Mucosa of stomach (tissue), 1 donor: ENCODE results near the gene PRUNE2.

Source experiments
- H3K27me3 ChIP-seq: one replicate; pipeline ENCODE4 v1.7.0; 2013; ENCODE audit warnings: mild to moderate bottlenecking, low read length; ENCODE audit not compliant: control insufficient read depth, insufficient read depth
- H3K36me3 ChIP-seq: one replicate; pipeline ENCODE4 v1.7.0; 2013; ENCODE audit warnings: low read length; ENCODE audit not compliant: control insufficient read depth, insufficient read depth
- H3K4me1 ChIP-seq: one replicate; pipeline ENCODE4 v1.7.0; 2013; ENCODE audit warnings: mild to moderate bottlenecking, low read length; ENCODE audit not compliant: control insufficient read depth, insufficient read depth
- H3K4me3 ChIP-seq: one replicate; pipeline ENCODE4 v1.7.0; 2013; ENCODE audit warnings: low read length
- H3K9ac ChIP-seq: one replicate; pipeline ENCODE4 v1.7.0; 2013; ENCODE audit warnings: mild to moderate bottlenecking, low read length, moderate library complexity
- H3K9me3 ChIP-seq: one replicate; pipeline ENCODE4 v1.7.0; 2013; ENCODE audit warnings: mild to moderate bottlenecking, low read length, moderate library complexity; ENCODE audit not compliant: control insufficient read depth
- donor health status: Pancreatic carcinoma.

PRUNE2 gene

GRCh38 chr9:76717176-76717575 lies 188.7 kb downstream of the PRUNE2 start:
- Histone ChIP-seq H3K36me3 (no peaks in the 10 kb centered on the region), H3K9ac (no peak overlapping the region), H3K4me1 (no peaks in the 10 kb centered on the region), H3K9me3 (no peaks in the 10 kb centered on the region), H3K27me3 (peaks cover 19% of the 10 kb centered on the region), H3K4me3 (no peak overlapping the region)

DNA sequence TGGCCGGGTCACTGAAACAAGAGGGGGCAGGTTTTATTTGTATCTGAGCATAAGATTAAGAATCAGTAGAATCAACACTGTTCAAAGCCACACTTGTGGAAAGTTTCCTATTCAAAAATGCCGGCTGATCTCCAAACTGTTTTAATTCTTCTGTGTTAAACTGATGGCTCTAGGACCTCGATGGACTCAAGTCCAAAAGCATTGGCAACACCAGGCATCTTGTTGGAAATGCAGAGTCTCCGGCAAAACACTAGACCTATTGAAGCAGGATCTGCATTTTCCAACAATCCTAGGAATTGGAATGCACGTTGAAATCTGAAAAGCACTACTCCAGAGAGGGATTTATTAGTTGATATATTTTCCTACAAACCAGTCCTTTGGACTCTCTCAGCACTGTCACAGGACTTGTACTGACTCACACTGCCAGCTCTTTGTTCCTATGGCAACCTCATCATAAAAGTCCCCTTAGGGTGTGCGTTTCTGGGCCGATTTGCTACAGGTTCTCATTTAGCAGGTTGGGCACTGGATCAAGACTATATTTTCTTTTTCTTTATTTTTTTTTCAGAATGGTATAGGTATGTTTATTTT lies 189.7 kb downstream of the PRUNE2 start:
- no peaks in the 10 kb centered on the region for H3K36me3 ChIP-seq
- H3K9ac ChIP-seq: no peak overlapping the region
- no peaks in the 10 kb centered on the region for H3K4me1 ChIP-seq
- no peaks in the 10 kb centered on the region for H3K9me3 ChIP-seq
- no peak overlapping the region for H3K4me3 ChIP-seq
- peaks cover 19% of the 10 kb centered on the region for H3K27me3 ChIP-seq

- Histone ChIP-seq H3K27me3 (peaks cover 17% of the 10 kb centered on the region), H3K9ac (no peak overlapping the region), H3K4me1 (no peaks in the 10 kb centered on the region), H3K9me3 (no peaks in the 10 kb centered on the region), H3K4me3 (no peak overlapping the region), H3K36me3 (no peaks in the 10 kb centered on the region)
These were observed 192.5 kb downstream of the PRUNE2 start for GRCh38 chr9:76713381-76713780.

GRCh38 chr9:76709020-76709419 lies 196.9 kb downstream of the PRUNE2 start:
- Histone ChIP-seq H3K9me3 (no peaks in the 10 kb centered on the region), H3K36me3 (no peaks in the 10 kb centered on the region), H3K4me1 (no peaks in the 10 kb centered on the region), H3K9ac (no peak overlapping the region), H3K4me3 (no peak overlapping the region), H3K27me3 (peaks cover 10% of the 10 kb centered on the region)

- Histone ChIP-seq H3K4me1 (no peaks in the 10 kb centered on the region), H3K9ac (no peak overlapping the region), H3K9me3 (no peaks in the 10 kb centered on the region), H3K27me3 (peaks cover 10% of the 10 kb centered on the region), H3K36me3 (no peaks in the 10 kb centered on the region), H3K4me3 (no peak overlapping the region)
These were observed 198.4 kb downstream of the PRUNE2 start for GRCh38 chr9:76707510-76707909.

DNA sequence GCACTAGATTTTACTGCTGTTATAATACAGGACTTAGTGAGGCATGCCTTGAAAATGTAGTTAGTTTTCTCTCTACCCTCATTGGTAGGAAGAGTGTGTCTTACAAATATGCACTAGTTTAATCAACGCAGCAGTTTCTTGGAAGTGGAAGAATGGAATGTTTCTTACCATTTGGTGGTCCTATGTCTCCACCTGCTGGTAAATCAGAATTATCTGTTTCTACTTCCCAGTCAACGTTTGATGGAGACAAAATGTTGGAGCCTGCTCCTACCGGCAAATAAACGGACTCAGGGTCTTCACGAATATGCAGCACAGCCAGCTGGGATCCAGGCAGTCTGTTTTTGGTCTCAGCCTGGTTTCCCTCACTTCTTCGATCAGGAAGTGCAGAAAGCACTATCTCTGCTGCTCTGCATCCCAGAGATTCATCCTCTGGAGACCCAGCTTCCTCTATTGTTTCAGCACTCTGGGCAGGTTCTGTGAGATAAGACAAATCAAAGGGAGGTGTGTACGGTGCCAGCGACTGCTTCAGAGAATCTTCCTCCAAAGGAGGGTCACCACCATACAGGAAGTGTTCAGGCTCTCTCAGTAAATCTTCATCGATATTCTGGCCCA lies 201.2 kb downstream of the PRUNE2 start:
- Histone ChIP-seq H3K9ac (no peak overlapping the region), H3K27me3 (peaks cover 10% of the 10 kb centered on the region), H3K4me3 (no peak overlapping the region), H3K36me3 (no peaks in the 10 kb centered on the region), H3K4me1 (no peaks in the 10 kb centered on the region), H3K9me3 (no peaks in the 10 kb centered on the region)

GRCh38 chr9:76703270-76703669 lies 202.6 kb downstream of the PRUNE2 start:
- Histone ChIP-seq H3K4me3 (no peak overlapping the region), H3K9ac (no peak overlapping the region), H3K36me3 (no peaks in the 10 kb centered on the region), H3K9me3 (no peaks in the 10 kb centered on the region), H3K4me1 (no peaks in the 10 kb centered on the region), H3K27me3 (peaks cover 6% of the 10 kb centered on the region)

GRCh38 chr9:76701441-76702039 lies 204.4 kb downstream of the PRUNE2 start:
- Histone ChIP-seq H3K9me3 (no peaks in the 10 kb centered on the region), H3K36me3 (no peaks in the 10 kb centered on the region), H3K9ac (no peak overlapping the region), H3K4me1 (peaks cover 9% of the 10 kb centered on the region), H3K27me3 (peaks cover 6% of the 10 kb centered on the region), H3K4me3 (no peak overlapping the region)

DNA sequence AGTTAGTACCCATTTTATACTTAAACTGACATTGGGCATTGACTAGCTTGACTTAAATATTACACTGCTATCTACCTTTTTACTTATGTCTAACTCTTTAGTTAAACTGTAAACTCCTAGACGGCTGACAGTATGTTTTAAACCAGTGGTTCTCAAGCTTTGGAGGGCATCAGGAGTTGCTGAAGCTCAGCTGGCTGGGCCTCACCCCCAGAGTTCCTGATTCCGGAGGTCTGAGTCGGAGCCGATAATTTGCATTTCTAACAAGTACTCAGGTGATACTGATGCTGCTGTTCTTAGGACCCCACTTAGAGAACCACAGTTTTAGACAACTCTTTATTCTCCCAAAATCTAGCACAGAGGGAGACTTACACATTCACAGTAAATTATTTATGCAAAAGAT lies 205.0 kb downstream of the PRUNE2 start:
- peaks cover 9% of the 10 kb centered on the region for H3K4me1 ChIP-seq
- peaks cover 6% of the 10 kb centered on the region for H3K27me3 ChIP-seq
- no peaks in the 10 kb centered on the region for H3K36me3 ChIP-seq
- no peaks in the 10 kb centered on the region for H3K9me3 ChIP-seq
- no peak overlapping the region for H3K4me3 ChIP-seq
- H3K9ac ChIP-seq: no peak overlapping the region

DNA sequence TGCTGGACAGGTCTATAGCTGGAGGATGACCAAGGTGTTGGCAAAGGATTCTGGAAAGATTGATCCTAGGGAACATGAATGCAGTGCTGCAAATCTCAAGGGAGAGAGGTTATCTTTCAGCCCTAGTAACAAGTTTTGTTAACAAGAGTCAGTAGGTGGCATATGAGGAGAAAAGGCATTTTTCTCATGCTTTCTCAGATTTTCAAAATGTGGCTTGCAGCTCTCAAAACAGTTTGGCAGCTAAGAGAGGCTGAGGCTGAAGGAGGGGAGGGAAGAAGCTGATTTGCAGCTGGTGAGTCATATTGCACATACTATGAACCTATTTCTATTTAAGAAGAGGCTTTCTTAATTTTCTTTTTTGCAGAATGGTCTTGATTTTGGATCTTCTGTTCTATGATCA lies 205.9 kb downstream of the PRUNE2 start:
- Histone ChIP-seq H3K9ac (no peak overlapping the region), H3K4me3 (no peak overlapping the region), H3K27me3 (peaks cover 4% of the 10 kb centered on the region), H3K4me1 (peaks cover 9% of the 10 kb centered on the region), H3K9me3 (no peaks in the 10 kb centered on the region), H3K36me3 (no peaks in the 10 kb centered on the region)

DNA sequence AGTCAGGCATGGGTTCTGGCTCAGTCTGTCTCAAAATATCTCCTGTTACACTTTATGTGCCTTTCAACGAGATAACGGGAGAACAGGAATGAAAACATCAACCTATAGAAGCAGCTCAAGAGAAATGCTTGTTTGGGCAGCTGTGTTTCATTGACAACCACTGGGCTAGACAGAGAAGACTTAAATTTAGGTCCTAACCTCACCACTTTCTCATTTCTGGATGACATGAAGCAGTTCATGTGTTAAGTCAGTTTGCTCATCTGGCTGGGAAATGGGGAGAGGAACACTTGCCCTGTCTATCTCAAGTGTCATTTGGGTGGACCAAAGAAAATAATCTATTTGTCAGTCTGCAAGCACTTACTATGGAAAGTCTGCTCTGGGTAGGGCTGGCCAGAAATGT lies 208.4 kb downstream of the PRUNE2 start:
- no peak overlapping the region for H3K4me3 ChIP-seq
- H3K36me3 ChIP-seq: no peaks in the 10 kb centered on the region
- no peaks in the 10 kb centered on the region for H3K27me3 ChIP-seq
- no peak overlapping the region for H3K9ac ChIP-seq
- H3K4me1 ChIP-seq: peaks cover 9% of the 10 kb centered on the region
- no peaks in the 10 kb centered on the region for H3K9me3 ChIP-seq

DNA sequence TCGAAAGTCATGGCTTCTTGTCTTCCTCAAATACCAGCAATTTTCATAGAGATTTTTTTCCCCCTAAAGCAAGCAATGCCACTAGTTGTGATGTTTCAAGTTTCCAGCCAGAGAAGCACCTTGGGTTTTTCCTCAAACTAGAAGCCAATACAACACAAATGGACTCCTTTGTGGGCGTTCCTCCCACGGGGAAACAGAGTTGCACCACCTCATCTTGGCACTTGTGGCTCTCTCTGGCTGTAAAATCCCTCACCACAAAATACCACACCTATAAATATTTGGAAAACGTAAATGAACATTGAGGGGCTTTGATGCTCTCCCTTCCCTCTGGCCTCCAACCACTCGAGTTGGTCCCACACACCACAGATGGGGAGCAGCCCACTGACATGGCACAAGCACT lies 208.8 kb downstream of the PRUNE2 start:
- no peaks in the 10 kb centered on the region for H3K27me3 ChIP-seq
- H3K4me1 ChIP-seq: peaks cover 9% of the 10 kb centered on the region
- H3K9me3 ChIP-seq: no peaks in the 10 kb centered on the region
- no peak overlapping the region for H3K9ac ChIP-seq
- no peaks in the 10 kb centered on the region for H3K36me3 ChIP-seq
- no peak overlapping the region for H3K4me3 ChIP-seq
